HepG2 (cell line): ENCODE data around the gene ZNF48.

ENCODE experiments used
- CEBPG ChIP-seq: IDR thresholded peaks from 2 replicates; pipeline ENCODE4 v1.6.1; 2016
- POLR2A ChIP-seq, 2 experiments: IDR thresholded peaks; 2 replicates each; pipeline ENCODE4 v1.6.1; 2011; ENCODE audit warnings: low read depth in 2 of 2, low read length in 2 of 2, mild to moderate bottlenecking in 1 of 2, moderate library complexity in 1 of 2; ENCODE audit not compliant: insufficient read depth in 1 of 2
- TBL1XR1 ChIP-seq: fragments of 150-350 bp; IDR thresholded peaks from 2 replicates; pipeline ENCODE4 v1.6.1; 2014; ENCODE audit warnings: borderline replicate concordance, low read length; ENCODE audit not compliant: partially characterized antibody

GRCh38 chr16:30368792-30369090, 26.5 kb upstream of the ZNF48 start:
- TF ChIP-seq POLR2A (IDR thresholded peaks at IDR 0.05; ENCODE audit: insufficient read depth in 1 of 2, low read depth in 2 of 2, low read length in 2 of 2) (no peak), TBL1XR1 (no peak), CEBPG (CRISPR knock-in tag) (no peak)
